BJ (cell line): ENCODE results near the gene ARID3A. TPM values are rescaled to one million over a fixed set of nuclear protein-coding genes. Genes with fewer than 3 reads are reported as not detected.

Source experiments
- CTCF ChIA-PET: fragments of 350-600 bp; formaldehyde crosslinking; extraction: SDS; loops from one replicate; lab custom pipeline; 2021; ENCODE audit warnings: antibody characterized with exemption, inconsistent platforms; lab: Yijun Ruan, JAX
- POLR2A ChIA-PET: fragments of 300-600 bp; sonication (Branson Sonifier 250); formaldehyde crosslinking; extraction: SDS; loops from one replicate; lab custom pipeline; 2021; ENCODE audit warnings: antibody characterized with exemption; lab: Charles Lee
- DNase-seq: peaks from one replicate; pipeline ENCODE4 v3.0.0-alpha.2; 2011; ENCODE audit warnings: low read depth
- H3K27me3 ChIP-seq: 2 replicates; pipeline ENCODE4 v1.6.0; 2011; ENCODE audit warnings: low read length; ENCODE audit not compliant: control insufficient read depth, insufficient read depth
- H3K36me3 ChIP-seq: 2 replicates; pipeline ENCODE4 v1.5.1; 2011; ENCODE audit warnings: low read length; ENCODE audit not compliant: control insufficient read depth, insufficient read depth
- H3K4me3 ChIP-seq: 2 replicates; pipeline ENCODE4 v1.5.1; 2011; ENCODE audit warnings: low read depth, mild to moderate bottlenecking, control low read depth, low read length
- polyA plus RNA-seq: library from polyadenylated mRNA; depleted of rRNA; stranded (reverse); fragments of >200 nt; gene quantifications from 2 replicates; pipeline ENCODE4 v1.2.3, GENCODE V29; 2011
- TF ChIP-seq, protein P1 (sequence below): IDR thresholded peaks from 2 replicates; pipeline ENCODE4 v1.5.1; 2011; ENCODE audit warnings: low read depth, mild to moderate bottlenecking, control low read depth, inconsistent platforms, low read length, moderate library complexity; ENCODE audit not compliant: insufficient read depth

The ARID3A gene
- polyA plus RNA-seq, 1 experiment, result 17.4 TPM

DNA sequence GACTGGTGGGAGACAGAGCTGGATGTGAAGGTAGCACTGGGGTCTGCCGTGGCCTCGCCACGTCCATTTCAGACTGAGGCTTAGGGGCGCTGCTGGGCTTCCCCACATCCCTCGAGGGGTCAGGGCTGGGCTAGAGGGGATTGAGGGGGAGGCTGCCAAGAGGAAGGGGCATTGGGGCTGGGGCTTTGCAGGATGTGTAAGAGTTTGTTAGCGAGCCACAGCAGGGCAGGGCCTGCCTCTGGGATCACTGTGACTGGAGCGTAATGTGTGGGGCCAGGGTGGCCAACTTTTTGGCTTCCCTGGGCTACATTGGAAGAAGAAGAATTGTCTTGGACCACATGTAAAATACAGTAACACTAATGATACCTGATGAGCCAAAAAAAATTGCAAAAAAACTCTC is 14.1 kb downstream of the ARID3A start:
- H3K27me3 ChIP-seq, result no peaks in the 10 kb centered on the region
- CTCF ChIA-PET, result no interaction called here
- no peak overlapping the region for H3K4me3 ChIP-seq

DNA sequence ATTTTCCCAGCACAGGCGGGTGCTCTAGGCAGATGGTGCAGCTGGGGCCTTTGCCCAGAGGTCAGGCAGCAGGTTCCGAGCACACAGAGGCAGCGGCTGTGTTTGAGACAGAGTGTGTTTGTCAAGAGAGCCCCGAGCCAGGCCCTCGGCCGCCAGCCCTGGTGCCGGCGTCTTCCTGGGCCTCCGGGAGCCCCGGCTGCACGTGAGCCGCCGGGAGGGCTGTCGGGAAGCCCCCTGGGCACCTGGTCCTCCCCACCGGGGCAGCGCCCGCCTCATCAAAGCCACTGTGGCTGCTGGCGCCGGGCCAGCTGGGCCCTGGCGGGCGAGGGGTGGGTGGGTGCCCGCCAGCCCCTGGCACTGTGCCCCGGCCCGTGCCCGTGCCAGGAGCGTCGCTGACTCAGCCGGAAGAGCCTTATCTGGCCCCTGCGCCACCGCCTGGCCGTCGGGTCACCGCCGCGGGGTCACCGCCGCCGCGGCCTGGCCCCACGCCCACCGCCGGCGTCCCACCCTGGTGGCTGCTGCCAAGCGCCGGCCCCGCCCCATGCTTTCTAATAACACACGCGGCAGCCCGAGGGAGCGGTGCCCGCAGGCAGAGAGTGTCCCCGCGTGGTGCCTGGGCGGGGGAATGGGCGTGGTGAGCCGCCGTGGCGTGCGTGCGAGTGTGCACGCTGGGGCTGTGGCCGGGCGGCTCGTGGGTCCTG is 14.9 kb downstream of the ARID3A start:
- POLR2A ChIA-PET, result interaction anchor here (0.6 kb wide), 1 partner anchor 88 kb away, joined by 6 read pairs; no protein-coding TSS in a partner anchor
- Histone ChIP-seq H3K36me3 (peaks cover 39% of the 10 kb centered on the region), H3K4me3 (no peak overlapping the region; the same call in none of the 2 replicates), H3K27me3 (no peaks in the 10 kb centered on the region)
- TF ChIP-seq, protein P1, sequence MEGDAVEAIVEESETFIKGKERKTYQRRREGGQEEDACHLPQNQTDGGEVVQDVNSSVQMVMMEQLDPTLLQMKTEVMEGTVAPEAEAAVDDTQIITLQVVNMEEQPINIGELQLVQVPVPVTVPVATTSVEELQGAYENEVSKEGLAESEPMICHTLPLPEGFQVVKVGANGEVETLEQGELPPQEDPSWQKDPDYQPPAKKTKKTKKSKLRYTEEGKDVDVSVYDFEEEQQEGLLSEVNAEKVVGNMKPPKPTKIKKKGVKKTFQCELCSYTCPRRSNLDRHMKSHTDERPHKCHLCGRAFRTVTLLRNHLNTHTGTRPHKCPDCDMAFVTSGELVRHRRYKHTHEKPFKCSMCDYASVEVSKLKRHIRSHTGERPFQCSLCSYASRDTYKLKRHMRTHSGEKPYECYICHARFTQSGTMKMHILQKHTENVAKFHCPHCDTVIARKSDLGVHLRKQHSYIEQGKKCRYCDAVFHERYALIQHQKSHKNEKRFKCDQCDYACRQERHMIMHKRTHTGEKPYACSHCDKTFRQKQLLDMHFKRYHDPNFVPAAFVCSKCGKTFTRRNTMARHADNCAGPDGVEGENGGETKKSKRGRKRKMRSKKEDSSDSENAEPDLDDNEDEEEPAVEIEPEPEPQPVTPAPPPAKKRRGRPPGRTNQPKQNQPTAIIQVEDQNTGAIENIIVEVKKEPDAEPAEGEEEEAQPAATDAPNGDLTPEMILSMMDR, result no peak
- CTCF ChIA-PET, result no interaction called here
- DNase-seq, result no peak

More for the DNA sequence above, 14.1 kb downstream of the ARID3A start:
- POLR2A ChIA-PET, result no interaction called here
- DNase-seq, result no peak
- peaks cover 39% of the 10 kb centered on the region for H3K36me3 ChIP-seq
- TF ChIP-seq, protein P1, result no peak

DNA sequence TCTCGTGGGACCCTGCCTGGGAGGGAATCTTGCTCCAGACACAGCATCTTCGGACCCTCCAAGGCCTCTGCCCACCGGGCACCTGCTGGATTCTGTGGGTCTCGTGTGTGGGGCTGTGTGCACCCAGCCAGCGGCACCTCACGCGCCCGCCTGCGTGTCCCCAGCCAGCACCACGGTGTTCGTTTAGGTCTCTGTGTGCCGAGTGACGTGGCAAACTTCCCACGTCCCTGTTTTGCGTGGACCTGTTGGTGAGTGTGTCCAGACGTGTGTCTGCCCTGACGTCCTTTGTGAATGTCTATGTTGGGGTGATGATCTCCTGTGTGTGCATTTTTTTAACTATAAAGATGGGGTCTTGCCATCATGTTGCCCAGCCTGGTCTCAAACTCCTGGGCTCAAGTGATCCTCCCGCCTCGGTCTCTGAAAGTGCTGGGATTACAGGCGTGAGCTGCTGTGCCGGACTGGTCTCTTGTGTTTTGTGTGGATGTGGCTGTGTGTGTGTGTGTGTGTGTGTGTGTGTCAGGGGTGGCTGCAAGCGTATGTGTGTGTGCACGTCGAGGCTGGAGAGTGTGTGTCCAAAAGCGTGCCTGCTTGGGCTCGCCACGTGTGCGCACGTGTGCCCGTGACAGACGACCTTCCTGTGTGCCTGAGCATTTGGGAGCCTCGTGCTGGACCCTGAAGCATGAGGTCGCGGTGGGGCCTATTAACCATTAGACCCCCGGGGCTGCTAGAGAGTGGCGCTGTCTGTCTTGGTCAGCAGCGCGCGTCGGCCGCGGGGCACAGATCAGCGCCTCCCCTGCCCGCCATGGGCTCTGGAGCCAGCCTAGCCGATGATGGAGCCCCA is 15.7 kb downstream of the ARID3A start:
- no peak for DNase-seq
- CTCF ChIA-PET, result no interaction called here
- H3K36me3 ChIP-seq, result peaks cover 36% of the 10 kb centered on the region
- TF ChIP-seq, protein P1, result no peak
- POLR2A ChIA-PET, result no interaction called here
- H3K27me3 ChIP-seq, result no peaks in the 10 kb centered on the region
- H3K4me3 ChIP-seq, result peak overlapping the region; percentile 11; the same call in 1 of the 2 replicates

DNA sequence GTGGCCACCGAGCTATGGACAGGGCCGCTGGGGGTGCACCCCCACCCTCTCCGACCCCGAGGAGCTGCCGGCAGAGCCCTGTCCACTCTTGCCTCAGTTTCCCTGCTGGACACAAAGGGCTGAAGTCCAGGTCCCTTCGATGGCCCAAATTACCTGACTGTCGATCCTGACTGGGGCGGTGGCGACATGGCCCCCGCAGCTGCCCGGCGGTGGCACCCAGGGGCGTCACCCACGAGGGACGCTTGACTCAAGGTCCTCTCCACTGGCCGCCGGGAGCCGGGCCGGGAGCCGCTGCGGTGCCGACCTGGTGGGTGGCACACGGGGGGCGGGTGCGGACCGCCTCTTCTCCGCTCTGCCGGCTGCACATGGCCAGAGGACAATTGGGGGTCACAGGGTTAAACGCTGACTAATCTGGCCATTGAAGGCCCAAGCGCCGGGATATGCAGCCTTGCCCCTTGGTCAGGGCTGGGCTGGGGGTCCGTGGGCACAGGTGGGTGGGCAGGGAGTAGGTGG is 16.4 kb downstream of the ARID3A start:
- ChIA-PET POLR2A (no interaction called here), CTCF (interaction anchor here (0.9 kb wide), 1 partner anchor 42 kb away, joined by 4 read pairs; the partner anchor contains the start of gene WDR18)
- TF ChIP-seq, protein P1, result no peak
- peaks cover 37% of the 10 kb centered on the region for H3K36me3 ChIP-seq
- DNase-seq, result no peak
- no peaks in the 10 kb centered on the region for H3K27me3 ChIP-seq
- no peak overlapping the region for H3K4me3 ChIP-seq
